ENCODE results near the gene GAS1.

Gene GAS1

GRCh38 chr9:86978922-86979474, 31.7 kb upstream of the GAS1 start:
- no CpG with 5 or more reads among the region's 6 CpGs for WGBS (ENCODE audit: extremely low coverage, insufficient coverage, low lambda C conversion rate)
- Histone ChIP-seq H3K79me2 (ENCODE audit: control insufficient read depth, insufficient read depth, low read length) (no peaks in the 10 kb centered on the region), H2BK5ac (ENCODE audit: low read length) (no peak overlapping the region), H3K36me3 (ENCODE audit: control insufficient read depth, insufficient read depth, low read length) (no peaks in the 10 kb centered on the region), H4K5ac (ENCODE audit: low read length) (no peak overlapping the region), H2AK5ac (ENCODE audit: low read length) (no peak overlapping the region), H3K4me2 (ENCODE audit: low read length) (no peak overlapping the region), H3K56ac (ENCODE audit: low read length) (no peak overlapping the region), H3K27ac (ENCODE audit: low read depth, low read length) (no peak overlapping the region), H3K23ac (ENCODE audit: low read length) (no peak overlapping the region), H3K9ac (ENCODE audit: low read length) (no peak overlapping the region), H3K18ac (ENCODE audit: low read length) (no peak overlapping the region), H2BK120ac (ENCODE audit: low read depth, low read length) (no peak overlapping the region), H2BK15ac (replicated peaks; ENCODE audit: low read depth) (no peak overlapping the region), H4K8ac (ENCODE audit: low read depth, low read length) (no peak overlapping the region), H3K79me1 (ENCODE audit: low read length) (no peaks in the 10 kb centered on the region), H3K4me3 (ENCODE audit: low read length) (no peak overlapping the region), H3K27me3 (ENCODE audit: insufficient read depth, low read length, poor library complexity) (no peaks in the 10 kb centered on the region), H3K4ac (ENCODE audit: low read depth, low read length) (no peak overlapping the region), H3K4me1 (ENCODE audit: control insufficient read depth, low read depth, low read length) (no peaks in the 10 kb centered on the region)
- DNase-seq: no peak

- DNase-seq: no peak
- Histone ChIP-seq H3K56ac (ENCODE audit: low read length) (no peak overlapping the region), H3K4me1 (ENCODE audit: control insufficient read depth, low read depth, low read length) (no peaks in the 10 kb centered on the region)
These were observed 31.1 kb upstream of the GAS1 start for GRCh38 chr9:86978413-86978812.

GRCh38 chr9:86977205-86977835, 30.0 kb upstream of the GAS1 start:
- H3K79me1 ChIP-seq (ENCODE audit: low read length): no peaks in the 10 kb centered on the region

More at GRCh38 chr9:86978413-86978812, 31.1 kb upstream of the GAS1 start:
- Histone ChIP-seq H3K79me2 (ENCODE audit: control insufficient read depth, insufficient read depth, low read length) (no peaks in the 10 kb centered on the region), H3K4ac (ENCODE audit: low read depth, low read length) (no peak overlapping the region), H2BK5ac (ENCODE audit: low read length) (no peak overlapping the region), H3K23ac (ENCODE audit: low read length) (no peak overlapping the region), H3K18ac (ENCODE audit: low read length) (no peak overlapping the region), H3K79me1 (ENCODE audit: low read length) (no peaks in the 10 kb centered on the region), H3K27me3 (ENCODE audit: insufficient read depth, low read length, poor library complexity) (no peaks in the 10 kb centered on the region), H2BK15ac (replicated peaks; ENCODE audit: low read depth) (no peak overlapping the region), H2AK5ac (ENCODE audit: low read length) (no peak overlapping the region), H3K4me2 (ENCODE audit: low read length) (no peak overlapping the region), H3K27ac (ENCODE audit: low read depth, low read length) (no peak overlapping the region), H3K4me3 (ENCODE audit: low read length) (no peak overlapping the region), H2BK120ac (ENCODE audit: low read depth, low read length) (no peak overlapping the region), H4K8ac (ENCODE audit: low read depth, low read length) (no peak overlapping the region), H3K9ac (ENCODE audit: low read length) (no peak overlapping the region), H3K36me3 (ENCODE audit: control insufficient read depth, insufficient read depth, low read length) (no peaks in the 10 kb centered on the region), H4K5ac (ENCODE audit: low read length) (no peak overlapping the region)
- no CpG with 5 or more reads among the region's 2 CpGs for WGBS (ENCODE audit: extremely low coverage, insufficient coverage, low lambda C conversion rate)

GRCh38 chr9:86975606-86976005, 28.3 kb upstream of the GAS1 start:
- Histone ChIP-seq H3K4me2 (ENCODE audit: low read length) (no peak overlapping the region), H3K23ac (ENCODE audit: low read length) (no peak overlapping the region), H3K36me3 (ENCODE audit: control insufficient read depth, insufficient read depth, low read length) (no peaks in the 10 kb centered on the region), H3K27me3 (ENCODE audit: insufficient read depth, low read length, poor library complexity) (no peaks in the 10 kb centered on the region), H3K56ac (ENCODE audit: low read length) (no peak overlapping the region), H3K4me1 (ENCODE audit: control insufficient read depth, low read depth, low read length) (no peaks in the 10 kb centered on the region), H2AK5ac (ENCODE audit: low read length) (no peak overlapping the region), H2BK15ac (replicated peaks; ENCODE audit: low read depth) (no peak overlapping the region), H3K4ac (ENCODE audit: low read depth, low read length) (no peak overlapping the region), H3K9ac (ENCODE audit: low read length) (no peak overlapping the region), H4K5ac (ENCODE audit: low read length) (no peak overlapping the region), H3K4me3 (ENCODE audit: low read length) (no peak overlapping the region), H3K18ac (ENCODE audit: low read length) (no peak overlapping the region), H3K79me1 (ENCODE audit: low read length) (no peaks in the 10 kb centered on the region), H2BK5ac (ENCODE audit: low read length) (no peak overlapping the region), H2BK120ac (ENCODE audit: low read depth, low read length) (no peak overlapping the region), H3K27ac (ENCODE audit: low read depth, low read length) (no peak overlapping the region), H4K8ac (ENCODE audit: low read depth, low read length) (no peak overlapping the region), H3K79me2 (ENCODE audit: control insufficient read depth, insufficient read depth, low read length) (no peaks in the 10 kb centered on the region)
- no peak for DNase-seq

More at GRCh38 chr9:86977205-86977835, 30.0 kb upstream of the GAS1 start:
- H3K27ac ChIP-seq (ENCODE audit: low read depth, low read length): no peak overlapping the region
- H3K4me2 ChIP-seq (ENCODE audit: low read length): no peak overlapping the region
- no peak overlapping the region for H2BK120ac ChIP-seq (ENCODE audit: low read depth, low read length)
- no CpG with 5 or more reads among the region's 4 CpGs for WGBS (ENCODE audit: extremely low coverage, insufficient coverage, low lambda C conversion rate)
- no peak overlapping the region for H4K8ac ChIP-seq (ENCODE audit: low read depth, low read length)
- no peak overlapping the region for H3K18ac ChIP-seq (ENCODE audit: low read length)
- H2AK5ac ChIP-seq (ENCODE audit: low read length): no peak overlapping the region
- H3K9ac ChIP-seq (ENCODE audit: low read length): no peak overlapping the region
- no peak for DNase-seq
- no peaks in the 10 kb centered on the region for H3K79me2 ChIP-seq (ENCODE audit: control insufficient read depth, insufficient read depth, low read length)
- no peak overlapping the region for H3K56ac ChIP-seq (ENCODE audit: low read length)
- H3K36me3 ChIP-seq (ENCODE audit: control insufficient read depth, insufficient read depth, low read length): no peaks in the 10 kb centered on the region
- H3K4me3 ChIP-seq (ENCODE audit: low read length): no peak overlapping the region
- no peak overlapping the region for H3K23ac ChIP-seq (ENCODE audit: low read length)
- H2BK15ac ChIP-seq (replicated peaks; ENCODE audit: low read depth): no peak overlapping the region
- no peak overlapping the region for H3K4ac ChIP-seq (ENCODE audit: low read depth, low read length)
- H2BK5ac ChIP-seq (ENCODE audit: low read length): no peak overlapping the region
- H4K5ac ChIP-seq (ENCODE audit: low read length): no peak overlapping the region
- H3K27me3 ChIP-seq (ENCODE audit: insufficient read depth, low read length, poor library complexity): no peaks in the 10 kb centered on the region
- no peaks in the 10 kb centered on the region for H3K4me1 ChIP-seq (ENCODE audit: control insufficient read depth, low read depth, low read length)

GRCh38 chr9:86975036-86975435, 27.7 kb upstream of the GAS1 start:
- H3K23ac ChIP-seq (ENCODE audit: low read length): no peak overlapping the region
- no peak overlapping the region for H4K5ac ChIP-seq (ENCODE audit: low read length)
- WGBS (ENCODE audit: extremely low coverage, insufficient coverage, low lambda C conversion rate): no CpG with 5 or more reads among the region's 2 CpGs
- no peaks in the 10 kb centered on the region for H3K27me3 ChIP-seq (ENCODE audit: insufficient read depth, low read length, poor library complexity)
- H3K4me1 ChIP-seq (ENCODE audit: control insufficient read depth, low read depth, low read length): no peaks in the 10 kb centered on the region
- no peak overlapping the region for H2BK15ac ChIP-seq (replicated peaks; ENCODE audit: low read depth)
- no peak overlapping the region for H2BK120ac ChIP-seq (ENCODE audit: low read depth, low read length)
- H3K4me2 ChIP-seq (ENCODE audit: low read length): no peak overlapping the region
- no peak overlapping the region for H3K56ac ChIP-seq (ENCODE audit: low read length)
- no peak overlapping the region for H3K4ac ChIP-seq (ENCODE audit: low read depth, low read length)
- no peaks in the 10 kb centered on the region for H3K79me2 ChIP-seq (ENCODE audit: control insufficient read depth, insufficient read depth, low read length)
- H4K8ac ChIP-seq (ENCODE audit: low read depth, low read length): no peak overlapping the region
- no peak overlapping the region for H3K9ac ChIP-seq (ENCODE audit: low read length)
- H3K36me3 ChIP-seq (ENCODE audit: control insufficient read depth, insufficient read depth, low read length): no peaks in the 10 kb centered on the region
- H3K79me1 ChIP-seq (ENCODE audit: low read length): no peaks in the 10 kb centered on the region
- no peak overlapping the region for H3K18ac ChIP-seq (ENCODE audit: low read length)
- no peak overlapping the region for H3K27ac ChIP-seq (ENCODE audit: low read depth, low read length)
- H2BK5ac ChIP-seq (ENCODE audit: low read length): no peak overlapping the region
- no peak for DNase-seq
- no peak overlapping the region for H3K4me3 ChIP-seq (ENCODE audit: low read length)
- no peak overlapping the region for H2AK5ac ChIP-seq (ENCODE audit: low read length)

GRCh38 chr9:86974421-86974820, 27.1 kb upstream of the GAS1 start:
- no peak for DNase-seq
- Histone ChIP-seq H3K4ac (ENCODE audit: low read depth, low read length) (no peak overlapping the region), H3K4me1 (ENCODE audit: control insufficient read depth, low read depth, low read length) (no peaks in the 10 kb centered on the region), H3K18ac (ENCODE audit: low read length) (no peak overlapping the region), H3K4me3 (ENCODE audit: low read length) (no peak overlapping the region), H4K5ac (ENCODE audit: low read length) (no peak overlapping the region), H3K79me1 (ENCODE audit: low read length) (no peaks in the 10 kb centered on the region), H3K56ac (ENCODE audit: low read length) (no peak overlapping the region), H2AK5ac (ENCODE audit: low read length) (no peak overlapping the region), H4K8ac (ENCODE audit: low read depth, low read length) (no peak overlapping the region), H3K27me3 (ENCODE audit: insufficient read depth, low read length, poor library complexity) (no peaks in the 10 kb centered on the region), H3K36me3 (ENCODE audit: control insufficient read depth, insufficient read depth, low read length) (no peaks in the 10 kb centered on the region), H3K4me2 (ENCODE audit: low read length) (no peak overlapping the region), H3K79me2 (ENCODE audit: control insufficient read depth, insufficient read depth, low read length) (no peaks in the 10 kb centered on the region), H3K23ac (ENCODE audit: low read length) (no peak overlapping the region), H2BK120ac (ENCODE audit: low read depth, low read length) (no peak overlapping the region), H2BK5ac (ENCODE audit: low read length) (no peak overlapping the region), H3K9ac (ENCODE audit: low read length) (no peak overlapping the region), H3K27ac (ENCODE audit: low read depth, low read length) (no peak overlapping the region), H2BK15ac (replicated peaks; ENCODE audit: low read depth) (no peak overlapping the region)
- WGBS (ENCODE audit: extremely low coverage, insufficient coverage, low lambda C conversion rate): no CpG with 5 or more reads among the region's 2 CpGs

All from mesendoderm (in vitro differentiated cells).